ENCODE data around the gene LRRC15. TPM values are rescaled to one million over a fixed set of nuclear protein-coding genes. Genes with fewer than 3 reads are reported as not detected.
A peak's percentile ranks its signal among the peaks of the same experiment; 100 is the strongest.

LRRC15 gene
- total RNA-seq, 5 donors from 2014 or later (not counting 1 experiment from before 2014, with no cell fraction given): not detected

DNA sequence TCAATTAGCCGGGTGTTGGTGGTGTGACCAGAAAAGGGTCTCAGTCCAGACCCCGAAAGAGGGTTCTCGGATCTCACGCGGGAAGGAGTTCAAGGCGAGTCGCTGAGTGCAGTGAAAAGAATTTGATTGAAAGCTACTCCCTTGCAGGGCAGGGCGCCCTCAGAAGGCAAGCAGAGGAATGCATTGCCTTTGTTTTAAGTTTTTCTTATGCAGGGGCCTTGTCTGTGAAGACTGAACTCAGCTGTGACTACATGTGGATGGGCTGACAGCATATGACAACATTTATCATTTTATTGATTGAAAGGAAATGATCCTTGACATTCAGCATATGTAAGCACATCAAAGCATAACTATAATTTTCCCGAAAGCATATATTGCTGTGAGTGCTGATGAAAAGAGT, 30.2 kb downstream of the LRRC15 start:
- H3K4me3 ChIP-seq (ENCODE audit: control insufficient read depth in 1 of 2, extremely low read depth in 1 of 2, low read length in 1 of 2): no peak overlapping the region
- H3K4me1 ChIP-seq (ENCODE audit: control insufficient read depth in 1 of 2, extremely low read depth in 1 of 2, insufficient read depth in 2 of 2, low read length in 2 of 2): no peaks in the 10 kb centered on the region
- H3K36me3 ChIP-seq (ENCODE audit: control insufficient read depth in 2 of 2, extremely low read depth in 1 of 2, insufficient read depth in 1 of 2, low read length in 1 of 2): no peaks in the 10 kb centered on the region
- H3K36me3 Mint-ChIP-seq: no peaks in the 10 kb centered on the region
- POLR2A ChIA-PET: interaction anchor here in 1 of 2 donors (0.7 kb wide), 1 partner anchor 67 kb away, joined by 3 read pairs; no protein-coding TSS in a partner anchor
- peaks cover 0 to 3% (median 2%) of the 10 kb centered on the region in 3 donors for H3K4me1 Mint-ChIP-seq
- WGBS (ENCODE audit: insufficient coverage): 89% methylated on average over 7 of the region's 9 CpGs
- CTCF ChIA-PET: interaction anchor here in 1 of 2 donors (0.7 kb wide), 1 partner anchor 68 kb away, joined by 3 read pairs; no protein-coding TSS in a partner anchor
- H3K27ac ChIP-seq (ENCODE audit: low read length): no peak overlapping the region
- H3K9me3 Mint-ChIP-seq: no peaks in the 10 kb centered on the region
- H3K27me3 ChIP-seq (replicated peaks in 1 of 2; ENCODE audit: control insufficient read depth in 2 of 2, extremely low read depth in 1 of 2, insufficient read depth in 2 of 2, low read length in 1 of 2): peaks cover 0 to 44% of the 10 kb centered on the region in 2 experiments
- ATAC-seq (replicated peaks in 1 of 4) (no peak), DNase-seq (no peak)
- H3K9me3 ChIP-seq: no peaks in the 10 kb centered on the region
- H3K27ac Mint-ChIP-seq: no peak overlapping the region
- no peak overlapping the region for H3K4me3 Mint-ChIP-seq
- peaks cover 5 to 30% of the 10 kb centered on the region in 2 donors for H3K27me3 Mint-ChIP-seq

DNA sequence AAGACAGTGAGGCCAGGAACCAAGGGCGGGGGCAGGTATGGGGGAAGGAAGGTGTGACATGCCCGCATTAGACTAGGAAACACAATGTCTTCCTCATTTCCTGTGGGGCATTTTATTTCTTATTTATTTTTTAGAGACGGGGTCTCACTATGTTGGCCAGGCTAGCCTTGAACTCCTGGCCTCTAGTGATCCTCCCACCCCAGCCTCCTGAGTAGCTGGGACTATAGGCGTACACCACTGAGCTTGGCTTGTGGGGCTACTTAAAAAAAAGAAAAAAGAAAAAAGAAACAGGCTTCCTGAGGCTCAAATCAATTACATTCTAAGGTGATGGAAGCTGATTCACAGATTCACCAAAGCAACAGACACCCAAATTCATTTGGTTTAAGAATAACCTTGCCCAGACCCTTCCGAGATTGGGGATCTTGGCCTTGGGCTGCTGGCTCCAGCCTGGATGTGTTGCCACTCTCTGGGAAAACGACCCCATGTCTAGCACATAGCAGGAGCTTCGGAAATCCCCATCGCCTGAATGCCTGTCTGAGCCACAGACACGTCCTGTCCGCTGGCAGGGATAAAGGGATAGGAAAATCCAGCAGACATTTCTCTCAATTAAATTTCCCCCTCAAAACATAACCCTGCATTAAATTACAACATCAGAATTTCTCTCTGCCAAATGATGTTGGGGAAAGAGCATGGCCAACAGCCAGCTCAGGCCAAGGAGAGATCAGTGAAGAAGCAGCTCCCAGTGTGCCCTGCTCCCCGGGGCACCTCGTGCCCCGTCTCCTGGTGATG, 31.4 kb downstream of the LRRC15 start:
- no peaks in the 10 kb centered on the region for H3K9me3 ChIP-seq
- no peak for DNase-seq
- CTCF ChIA-PET: interaction anchor here (0.7 kb wide), 2 partner anchors 25 to 69 kb away, joined by 3 to 5 read pairs; no protein-coding TSS in a partner anchor
- peaks cover 2 to 43% of the 10 kb centered on the region in 2 experiments for H3K27me3 ChIP-seq (replicated peaks in 1 of 2; ENCODE audit: control insufficient read depth in 2 of 2, extremely low read depth in 1 of 2, insufficient read depth in 2 of 2, low read length in 1 of 2)
- POLR2A ChIA-PET: interaction anchor here in 1 of 2 donors (0.7 kb wide), 1 partner anchor 68 kb away, joined by 3 read pairs; no protein-coding TSS in a partner anchor
- H3K36me3 ChIP-seq (ENCODE audit: control insufficient read depth in 2 of 2, extremely low read depth in 1 of 2, insufficient read depth in 1 of 2, low read length in 1 of 2): no peaks in the 10 kb centered on the region
- H3K4me3 ChIP-seq (ENCODE audit: control insufficient read depth in 1 of 2, extremely low read depth in 1 of 2, low read length in 1 of 2): no peak overlapping the region
- Mint-ChIP-seq H3K27me3 (peaks cover 5 to 33% of the 10 kb centered on the region in 2 donors), H3K27ac (no peak overlapping the region), H3K9me3 (no peaks in the 10 kb centered on the region), H3K4me1 (peaks cover 4 to 6% (median 6%) of the 10 kb centered on the region in 3 donors), H3K36me3 (no peaks in the 10 kb centered on the region), H3K4me3 (no peak overlapping the region)
- peaks cover 0 to 10% of the 10 kb centered on the region in 2 experiments for H3K4me1 ChIP-seq (ENCODE audit: control insufficient read depth in 1 of 2, extremely low read depth in 1 of 2, insufficient read depth in 2 of 2, low read length in 2 of 2)
- 74% methylated on average over 4 of the region's 13 CpGs for WGBS (ENCODE audit: insufficient coverage)
- H3K27ac ChIP-seq (ENCODE audit: low read length): no peak overlapping the region
- ATAC-seq (replicated peaks in 1 of 4): no peak

DNA sequence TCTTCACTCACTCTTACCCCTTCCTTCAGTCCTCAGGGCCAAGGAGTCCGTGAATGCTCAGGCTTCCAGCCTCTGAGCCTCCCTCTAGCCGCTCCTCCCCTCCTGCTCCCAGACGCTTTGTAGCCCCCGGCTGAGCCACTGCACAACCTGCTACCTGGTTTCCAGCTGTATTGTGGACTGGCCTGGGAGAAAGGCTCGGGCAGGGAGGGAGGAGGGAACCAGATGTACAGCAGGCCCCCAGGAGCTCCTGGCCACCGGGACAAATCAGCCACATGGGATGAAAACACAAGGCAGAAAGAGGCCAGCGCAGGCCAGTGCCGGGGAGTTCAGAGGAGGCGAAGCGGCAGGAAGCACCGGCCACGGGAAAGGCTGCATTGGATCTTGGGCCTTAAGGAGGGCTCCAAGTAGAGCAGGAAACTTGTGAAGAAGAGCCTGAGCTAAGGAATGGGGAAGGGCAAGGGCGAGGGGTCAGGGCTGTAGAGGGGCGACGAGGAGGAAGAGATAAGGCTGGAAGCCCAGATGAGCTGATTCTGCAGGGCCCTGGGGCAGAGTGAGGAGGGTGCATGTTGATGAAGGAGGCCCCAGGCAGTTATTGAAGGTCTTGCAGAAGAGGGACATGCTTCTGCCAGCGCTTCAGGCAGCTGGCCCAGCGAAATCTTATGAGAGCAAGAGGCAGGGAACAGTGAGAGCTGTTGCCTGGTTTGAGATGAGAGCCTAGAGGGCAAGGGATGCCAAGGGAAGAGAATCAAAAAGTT, 32.8 kb downstream of the LRRC15 start:
- H3K36me3 ChIP-seq (ENCODE audit: control insufficient read depth in 2 of 2, extremely low read depth in 1 of 2, insufficient read depth in 1 of 2, low read length in 1 of 2): no peaks in the 10 kb centered on the region
- Mint-ChIP-seq H3K27me3 (peaks cover 9 to 32% of the 10 kb centered on the region in 2 donors), H3K4me1 (peaks cover 4 to 8% (median 7%) of the 10 kb centered on the region in 3 donors), H3K36me3 (no peaks in the 10 kb centered on the region), H3K9me3 (no peaks in the 10 kb centered on the region), H3K27ac (no peak overlapping the region), H3K4me3 (no peak overlapping the region)
- peaks cover 3 to 44% of the 10 kb centered on the region in 2 experiments for H3K27me3 ChIP-seq (replicated peaks in 1 of 2; ENCODE audit: control insufficient read depth in 2 of 2, extremely low read depth in 1 of 2, insufficient read depth in 2 of 2, low read length in 1 of 2)
- no peak overlapping the region for H3K4me3 ChIP-seq (ENCODE audit: control insufficient read depth in 1 of 2, extremely low read depth in 1 of 2, low read length in 1 of 2)
- H3K27ac ChIP-seq (ENCODE audit: low read length): no peak overlapping the region
- POLR2A ChIA-PET: no interaction called here
- peaks cover 0 to 10% of the 10 kb centered on the region in 2 experiments for H3K4me1 ChIP-seq (ENCODE audit: control insufficient read depth in 1 of 2, extremely low read depth in 1 of 2, insufficient read depth in 2 of 2, low read length in 2 of 2)
- CTCF ChIA-PET: interaction anchor here in 1 of 2 donors (0.6 to 1.6 kb wide), 4 partner anchors 8 to 135 kb away, joined by 3 to 6 read pairs (median 4); no protein-coding TSS in a partner anchor
- 85% methylated on average over 13 of the region's 17 CpGs for WGBS (ENCODE audit: insufficient coverage)
- DNase-seq (no peak), ATAC-seq (replicated peaks in 1 of 4) (no peak)
- H3K9me3 ChIP-seq: no peaks in the 10 kb centered on the region

DNA sequence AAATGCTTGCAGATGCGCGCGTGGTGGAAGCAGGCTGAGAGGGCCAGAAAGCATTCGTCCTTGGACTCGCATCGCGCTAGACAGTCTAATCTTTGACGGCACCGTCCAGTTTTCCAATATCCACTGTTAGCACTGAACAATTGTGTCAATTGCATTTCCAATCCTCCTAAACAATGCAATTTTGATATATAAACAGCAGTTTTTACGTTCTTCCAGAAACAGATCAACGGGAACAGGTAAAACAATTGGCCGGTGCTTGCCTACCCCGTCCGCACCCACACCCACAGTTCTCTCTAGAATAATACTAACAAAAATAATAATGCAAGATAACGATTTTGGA, 35.6 kb downstream of the LRRC15 start:
- Mint-ChIP-seq H3K36me3 (no peaks in the 10 kb centered on the region), H3K9me3 (no peaks in the 10 kb centered on the region), H3K27ac (no peak overlapping the region), H3K4me1 (peaks cover 4 to 8% (median 7%) of the 10 kb centered on the region in 3 donors), H3K27me3 (peaks cover 11 to 36% of the 10 kb centered on the region in 2 donors), H3K4me3 (peak overlapping the region; percentile 49 to 68 (median 51))
- WGBS (ENCODE audit: insufficient coverage): 9% methylated on average over 10 of the region's 15 CpGs
- ATAC-seq (replicated peaks in 1 of 4): no peak
- peaks cover 0 to 10% of the 10 kb centered on the region in 2 experiments for H3K4me1 ChIP-seq (ENCODE audit: control insufficient read depth in 1 of 2, extremely low read depth in 1 of 2, insufficient read depth in 2 of 2, low read length in 2 of 2)
- peaks cover 3 to 48% of the 10 kb centered on the region in 2 experiments for H3K27me3 ChIP-seq (replicated peaks in 1 of 2; ENCODE audit: control insufficient read depth in 2 of 2, extremely low read depth in 1 of 2, insufficient read depth in 2 of 2, low read length in 1 of 2)
- H3K36me3 ChIP-seq (ENCODE audit: control insufficient read depth in 2 of 2, extremely low read depth in 1 of 2, insufficient read depth in 1 of 2, low read length in 1 of 2): no peaks in the 10 kb centered on the region
- H3K9me3 ChIP-seq: no peaks in the 10 kb centered on the region
- no peak overlapping the region for H3K4me3 ChIP-seq (ENCODE audit: control insufficient read depth in 1 of 2, extremely low read depth in 1 of 2, low read length in 1 of 2)
- no peak overlapping the region for H3K27ac ChIP-seq (ENCODE audit: low read length)
- ChIA-PET CTCF (interaction anchor here (0.6 to 1.9 kb wide), 9 partner anchors 9 to 1766 kb away, joined by 3 to 16 read pairs (median 4); no protein-coding TSS in a partner anchor), POLR2A (no interaction called here)
- no peak for DNase-seq

DNA sequence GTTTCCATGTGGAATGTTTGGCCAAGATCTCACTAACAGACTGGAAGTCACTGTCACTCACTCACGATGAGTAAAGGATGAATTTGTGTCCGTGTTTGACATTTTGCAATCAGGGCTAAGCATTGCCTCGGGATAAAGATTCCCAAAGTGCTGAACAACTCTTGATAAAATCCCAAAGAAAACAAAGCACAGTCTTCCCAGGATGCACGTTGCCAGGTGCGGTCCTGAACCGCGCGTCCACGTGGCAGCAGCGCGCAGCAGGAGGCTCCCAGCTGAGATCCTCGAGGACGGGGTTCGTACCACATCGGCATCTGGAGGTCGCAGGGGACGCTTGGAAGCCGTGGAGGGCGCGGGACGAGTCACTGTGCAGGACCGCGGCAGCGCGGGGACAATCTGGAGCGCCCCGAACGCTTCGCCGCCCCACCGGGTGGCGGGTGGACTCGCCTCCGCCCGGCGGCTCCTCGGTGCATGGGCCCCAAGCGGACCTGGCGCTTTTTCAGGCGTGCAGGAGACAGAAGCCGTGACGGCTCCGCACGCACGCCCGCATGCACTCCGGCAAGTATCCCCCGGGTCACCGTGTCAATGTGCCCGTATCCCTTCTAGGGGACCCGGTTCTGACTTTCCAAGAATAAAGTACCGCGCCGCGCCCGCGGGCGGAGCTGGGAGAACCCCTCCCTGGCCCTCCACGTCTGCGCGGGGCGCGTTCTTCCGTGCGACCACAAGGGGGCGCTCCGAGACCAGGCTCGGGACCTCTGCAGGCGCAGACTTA, 36.1 kb downstream of the LRRC15 start:
- peaks cover 4 to 8% (median 7%) of the 10 kb centered on the region in 3 donors for H3K4me1 Mint-ChIP-seq
- 7% methylated on average over 67 of the region's 69 CpGs for WGBS (ENCODE audit: insufficient coverage)
- DNase-seq (peak; percentile 68 to 91 (median 84)), ATAC-seq (replicated peaks in 1 of 4) (peak; percentile 95 to 99 (median 96))
- H3K4me3 Mint-ChIP-seq: peak overlapping the region; percentile 49 to 68 (median 51)
- CTCF ChIA-PET: interaction anchor here (0.6 to 1.9 kb wide), 9 partner anchors 10 to 1767 kb away, joined by 3 to 16 read pairs (median 4); no protein-coding TSS in a partner anchor
- H3K9me3 ChIP-seq: no peaks in the 10 kb centered on the region
- H3K27ac ChIP-seq (ENCODE audit: low read length): no peak overlapping the region
- H3K27me3 ChIP-seq (replicated peaks in 1 of 2; ENCODE audit: control insufficient read depth in 2 of 2, extremely low read depth in 1 of 2, insufficient read depth in 2 of 2, low read length in 1 of 2): peaks cover 3 to 48% of the 10 kb centered on the region in 2 experiments
- H3K36me3 Mint-ChIP-seq: no peaks in the 10 kb centered on the region
- peaks cover 0 to 10% of the 10 kb centered on the region in 2 experiments for H3K4me1 ChIP-seq (ENCODE audit: control insufficient read depth in 1 of 2, extremely low read depth in 1 of 2, insufficient read depth in 2 of 2, low read length in 2 of 2)
- peak overlapping the region; percentile 29 to 63 for H3K4me3 ChIP-seq (ENCODE audit: control insufficient read depth in 1 of 2, extremely low read depth in 1 of 2, low read length in 1 of 2)
- no peak overlapping the region for H3K27ac Mint-ChIP-seq
- H3K9me3 Mint-ChIP-seq: no peaks in the 10 kb centered on the region
- H3K27me3 Mint-ChIP-seq: peaks cover 11 to 36% of the 10 kb centered on the region in 2 donors
- POLR2A ChIA-PET: no interaction called here
- no peaks in the 10 kb centered on the region for H3K36me3 ChIP-seq (ENCODE audit: control insufficient read depth in 2 of 2, extremely low read depth in 1 of 2, insufficient read depth in 1 of 2, low read length in 1 of 2)
